HL-60 (cell line): ENCODE data around the gene PTPRK.

ENCODE experiments used
- POLR2AphosphoS5 ChIP-seq: IDR thresholded peaks from 2 replicates; pipeline ENCODE4 v1.6.1; 2012; ENCODE audit warnings: low read depth
- TF ChIP-seq, protein P1 (sequence below): IDR thresholded peaks from one replicate; pipeline ENCODE4 v1.5.1; 2011; ENCODE audit warnings: low read length, control low read depth, inconsistent platforms; ENCODE audit not compliant: insufficient read depth

DNA sequence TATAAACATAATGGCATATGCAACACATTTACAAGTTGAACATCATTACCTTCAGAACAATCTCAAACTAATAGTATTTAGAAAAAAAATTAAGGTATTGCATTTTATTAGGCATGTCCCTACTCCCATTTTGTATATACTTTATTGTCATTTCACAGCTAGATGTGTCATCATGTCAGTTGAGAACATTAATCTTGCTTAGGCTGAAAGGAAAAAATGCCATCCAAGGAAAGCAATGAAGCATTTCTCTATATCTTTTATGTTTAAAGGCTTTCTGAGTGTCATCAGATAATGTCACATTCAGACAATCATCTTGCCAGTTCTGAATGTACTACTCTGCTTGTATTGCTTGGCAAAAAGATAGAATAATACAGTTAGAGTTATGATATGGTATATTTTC, 390.7 kb downstream of the PTPRK start:
- TF ChIP-seq, protein P1, sequence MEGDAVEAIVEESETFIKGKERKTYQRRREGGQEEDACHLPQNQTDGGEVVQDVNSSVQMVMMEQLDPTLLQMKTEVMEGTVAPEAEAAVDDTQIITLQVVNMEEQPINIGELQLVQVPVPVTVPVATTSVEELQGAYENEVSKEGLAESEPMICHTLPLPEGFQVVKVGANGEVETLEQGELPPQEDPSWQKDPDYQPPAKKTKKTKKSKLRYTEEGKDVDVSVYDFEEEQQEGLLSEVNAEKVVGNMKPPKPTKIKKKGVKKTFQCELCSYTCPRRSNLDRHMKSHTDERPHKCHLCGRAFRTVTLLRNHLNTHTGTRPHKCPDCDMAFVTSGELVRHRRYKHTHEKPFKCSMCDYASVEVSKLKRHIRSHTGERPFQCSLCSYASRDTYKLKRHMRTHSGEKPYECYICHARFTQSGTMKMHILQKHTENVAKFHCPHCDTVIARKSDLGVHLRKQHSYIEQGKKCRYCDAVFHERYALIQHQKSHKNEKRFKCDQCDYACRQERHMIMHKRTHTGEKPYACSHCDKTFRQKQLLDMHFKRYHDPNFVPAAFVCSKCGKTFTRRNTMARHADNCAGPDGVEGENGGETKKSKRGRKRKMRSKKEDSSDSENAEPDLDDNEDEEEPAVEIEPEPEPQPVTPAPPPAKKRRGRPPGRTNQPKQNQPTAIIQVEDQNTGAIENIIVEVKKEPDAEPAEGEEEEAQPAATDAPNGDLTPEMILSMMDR: no peak
- no peak for TF ChIP-seq POLR2AphosphoS5
